T47D (cell line): ENCODE measurements around the gene CHML.

Experiments
- DNase-seq, 2 experiments: peaks; one replicate each; pipeline versions ENCODE4 v3.0.0 to v3.0.0-alpha.2; 2011 to 2012; ENCODE audit warnings: low read depth in 1 of 2, low spot score in 1 of 2
- JUND ChIP-seq: IDR thresholded peaks from 2 replicates; pipeline ENCODE4 v1.6.1; 2012; ENCODE audit warnings: low read depth
- in situ Hi-C: cut with HindIII; loops from 2 replicates; pipeline ENCODE4 v1.10.0; 2016; ENCODE audit warnings: low sequenced_read_pairs, low pct_unique_long_range_greater_than_20kb

Gene CHML

DNA sequence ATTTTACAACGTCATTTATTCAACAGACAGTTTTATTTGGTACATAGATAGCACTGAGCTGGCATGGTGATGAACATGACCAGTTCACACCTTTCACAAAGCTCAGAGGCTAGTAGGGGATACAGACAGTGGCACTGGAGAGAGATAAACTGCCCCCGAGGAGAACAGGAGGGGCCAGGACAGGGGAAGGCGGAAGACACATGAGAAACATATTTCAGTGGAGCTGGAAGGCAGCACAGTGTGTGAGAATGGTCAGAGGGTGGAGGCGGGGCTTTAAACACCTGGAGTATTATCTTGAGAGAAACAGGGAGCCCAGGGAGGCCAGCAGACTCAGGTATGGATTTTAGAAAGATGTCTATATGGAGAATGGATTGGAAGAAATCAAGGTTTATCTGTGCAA lies 49.5 kb downstream of the CHML start:
- peak in 1 of 2 experiments; percentile 71 for DNase-seq
- no peak for TF ChIP-seq JUND
- in situ Hi-C loops, result no loop called here
